ENCODE results near the gene RFT1.
A peak's percentile ranks its signal among the peaks of the same experiment; 100 is the strongest.

Gene RFT1

DNA sequence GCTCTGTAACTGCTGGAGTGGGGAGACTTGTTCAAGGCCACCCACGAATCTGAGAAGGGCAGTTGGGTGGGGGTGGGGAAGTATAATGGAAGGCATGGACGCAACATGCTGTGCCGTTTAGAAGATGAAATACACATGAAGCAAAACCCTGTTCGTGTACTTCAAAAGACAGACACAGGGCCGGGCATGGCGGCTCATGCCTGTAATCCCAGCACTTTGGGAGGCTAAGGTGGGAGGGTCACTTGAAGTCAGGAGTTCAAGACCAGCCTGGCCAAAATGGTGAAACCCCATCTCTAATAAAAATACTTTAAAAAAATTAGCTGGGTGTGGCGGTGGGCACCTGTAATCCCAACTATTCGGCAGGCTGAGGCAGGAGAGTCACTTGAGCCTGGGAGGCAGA lies 47.5 kb downstream of the RFT1 start:
- no peak for DNase-seq
- Histone ChIP-seq H2BK5ac (ENCODE audit: low read depth, low read length, poor library complexity, severe bottlenecking) (no peak overlapping the region), H3K14ac (ENCODE audit: low read length in 2 of 2) (no peak overlapping the region), H3K27ac (ENCODE audit: low read length, poor library complexity, severe bottlenecking) (no peak overlapping the region), H3K9ac (ENCODE audit: low read length) (no peak overlapping the region), H2AK5ac (ENCODE audit: low read length, severe bottlenecking) (no peak overlapping the region), H2AFZ (ENCODE audit: low read depth, low read length) (no peak overlapping the region), H3K9me3 (ENCODE audit: control insufficient read depth, low read length) (no peaks in the 10 kb centered on the region), H3K23ac (ENCODE audit: low read length in 2 of 2) (no peak overlapping the region), H3K4me2 (ENCODE audit: low read length, poor library complexity, severe bottlenecking) (no peak overlapping the region), H3K18ac (ENCODE audit: low read depth in 1 of 2, low read length in 2 of 2) (no peak overlapping the region), H4K91ac (ENCODE audit: low read length) (no peak overlapping the region), H4K8ac (ENCODE audit: low read length) (no peak overlapping the region), H3K4me3 (ENCODE audit: insufficient read depth in 1 of 2, low read depth in 1 of 2, low read length in 2 of 2) (no peak overlapping the region), H3K4ac (ENCODE audit: low read depth in 1 of 2, low read length in 2 of 2) (no peak overlapping the region), H3K27me3 (ENCODE audit: control insufficient read depth in 1 of 2, insufficient read depth in 1 of 2, low read length in 2 of 2) (peaks cover 0 to 6% of the 10 kb centered on the region in 2 experiments), H3K79me1 (replicated peaks; ENCODE audit: low read length, poor library complexity, severe bottlenecking) (no peaks in the 10 kb centered on the region), H2BK12ac (ENCODE audit: low read length in 2 of 2) (no peak overlapping the region), H3K4me1 (ENCODE audit: control insufficient read depth, insufficient read depth, low read depth, low read length) (peaks cover 11% of the 10 kb centered on the region), H2BK120ac (ENCODE audit: low read depth, low read length) (no peak overlapping the region), H2BK15ac (ENCODE audit: low read depth, poor library complexity, severe bottlenecking) (no peak overlapping the region), H3K36me3 (ENCODE audit: control insufficient read depth in 1 of 2, insufficient read depth in 2 of 2, low read depth in 1 of 2, low read length in 2 of 2) (peaks cover 0 to 5% of the 10 kb centered on the region in 2 experiments)
- WGBS, result 88% methylated on average over 6 of the region's 8 CpGs

DNA sequence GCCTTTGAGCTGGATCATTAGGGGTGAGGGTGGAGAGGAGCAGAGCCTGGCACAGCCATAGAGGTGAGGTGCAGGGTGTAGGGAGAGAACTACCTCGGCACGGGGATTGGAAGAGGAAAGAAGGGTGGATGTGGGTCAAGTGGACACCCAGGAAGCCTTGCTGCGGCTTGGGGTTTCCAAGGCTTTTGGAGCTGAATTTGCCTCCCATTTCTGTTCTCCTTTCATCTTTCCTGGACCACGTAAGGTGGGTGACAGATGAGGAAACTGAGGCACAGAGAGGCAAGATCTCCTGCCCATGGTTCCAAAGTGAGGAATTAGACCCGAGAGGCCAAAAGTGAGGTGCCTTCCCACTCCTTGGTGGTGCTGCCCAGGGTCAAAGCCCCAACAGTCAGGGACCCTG lies 48.9 kb downstream of the RFT1 start:
- Histone ChIP-seq H2BK12ac (ENCODE audit: low read length in 2 of 2) (no peak overlapping the region), H3K18ac (ENCODE audit: low read depth in 1 of 2, low read length in 2 of 2) (no peak overlapping the region), H3K14ac (ENCODE audit: low read length in 2 of 2) (no peak overlapping the region), H3K79me1 (replicated peaks; ENCODE audit: low read length, poor library complexity, severe bottlenecking) (no peaks in the 10 kb centered on the region), H3K9ac (ENCODE audit: low read length) (no peak overlapping the region), H3K36me3 (ENCODE audit: control insufficient read depth in 1 of 2, insufficient read depth in 2 of 2, low read depth in 1 of 2, low read length in 2 of 2) (peaks cover 3 to 5% of the 10 kb centered on the region in 2 experiments), H2BK15ac (ENCODE audit: low read depth, poor library complexity, severe bottlenecking) (no peak overlapping the region), H3K4me2 (ENCODE audit: low read length, poor library complexity, severe bottlenecking) (no peak overlapping the region), H2AK5ac (ENCODE audit: low read length, severe bottlenecking) (no peak overlapping the region), H3K27ac (ENCODE audit: low read length, poor library complexity, severe bottlenecking) (no peak overlapping the region), H3K4ac (ENCODE audit: low read depth in 1 of 2, low read length in 2 of 2) (no peak overlapping the region), H2AFZ (ENCODE audit: low read depth, low read length) (no peak overlapping the region), H3K4me1 (ENCODE audit: control insufficient read depth, insufficient read depth, low read depth, low read length) (peaks cover 8% of the 10 kb centered on the region), H3K27me3 (ENCODE audit: control insufficient read depth in 1 of 2, insufficient read depth in 1 of 2, low read length in 2 of 2) (peaks cover 0 to 12% of the 10 kb centered on the region in 2 experiments), H3K9me3 (ENCODE audit: control insufficient read depth, low read length) (no peaks in the 10 kb centered on the region), H3K4me3 (ENCODE audit: insufficient read depth in 1 of 2, low read depth in 1 of 2, low read length in 2 of 2) (no peak overlapping the region), H2BK5ac (ENCODE audit: low read depth, low read length, poor library complexity, severe bottlenecking) (no peak overlapping the region), H4K91ac (ENCODE audit: low read length) (no peak overlapping the region), H3K23ac (ENCODE audit: low read length in 2 of 2) (no peak overlapping the region), H2BK120ac (ENCODE audit: low read depth, low read length) (no peak overlapping the region), H4K8ac (ENCODE audit: low read length) (no peak overlapping the region)
- 91% methylated on average over 2 of the region's 5 CpGs for WGBS
- no peak for DNase-seq

DNA sequence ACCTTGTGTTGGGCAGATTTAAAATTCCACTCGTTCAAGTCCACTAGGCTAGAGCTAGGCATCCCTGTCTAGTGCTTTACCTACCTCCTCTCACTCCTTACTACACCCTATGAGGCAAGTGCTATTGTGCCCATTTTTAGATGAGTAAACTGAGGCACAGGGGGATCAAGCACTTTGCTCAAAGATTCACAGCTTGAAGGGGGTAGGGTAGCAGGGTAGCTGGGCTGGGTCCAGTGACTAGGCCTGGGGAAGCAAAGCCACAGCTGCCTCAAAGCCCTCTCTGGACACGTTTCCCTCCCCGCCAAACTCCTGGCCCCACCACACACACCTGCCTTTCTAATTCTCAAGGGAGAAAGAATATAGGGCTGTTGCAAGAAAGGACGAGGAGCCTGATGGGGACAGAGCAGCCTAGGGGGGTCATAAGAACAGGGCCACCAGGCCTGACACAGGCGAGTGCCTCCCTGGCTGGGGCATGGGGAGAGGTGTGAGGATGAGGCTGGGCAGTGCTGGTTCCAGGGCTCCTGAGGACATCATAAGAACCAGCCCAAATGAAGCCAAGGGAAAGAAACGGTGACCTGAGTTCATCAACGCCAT lies 49.5 kb downstream of the RFT1 start:
- no peak overlapping the region for H3K18ac ChIP-seq (ENCODE audit: low read depth in 1 of 2, low read length in 2 of 2)
- H2BK15ac ChIP-seq (ENCODE audit: low read depth, poor library complexity, severe bottlenecking), result no peak overlapping the region
- H3K4ac ChIP-seq (ENCODE audit: low read depth in 1 of 2, low read length in 2 of 2), result no peak overlapping the region
- H3K23ac ChIP-seq (ENCODE audit: low read length in 2 of 2), result peak overlapping the region in 1 of 2 experiments; percentile 31
- H2BK12ac ChIP-seq (ENCODE audit: low read length in 2 of 2), result no peak overlapping the region
- H3K79me1 ChIP-seq (replicated peaks; ENCODE audit: low read length, poor library complexity, severe bottlenecking), result no peaks in the 10 kb centered on the region
- H3K27ac ChIP-seq (ENCODE audit: low read length, poor library complexity, severe bottlenecking), result no peak overlapping the region
- H3K4me1 ChIP-seq (ENCODE audit: control insufficient read depth, insufficient read depth, low read depth, low read length), result peaks cover 8% of the 10 kb centered on the region
- H2AK5ac ChIP-seq (ENCODE audit: low read length, severe bottlenecking), result no peak overlapping the region
- 68% methylated on average over 5 of the region's 7 CpGs for WGBS
- peaks cover 0 to 12% of the 10 kb centered on the region in 2 experiments for H3K27me3 ChIP-seq (ENCODE audit: control insufficient read depth in 1 of 2, insufficient read depth in 1 of 2, low read length in 2 of 2)
- H3K9ac ChIP-seq (ENCODE audit: low read length), result no peak overlapping the region
- no peak overlapping the region for H3K4me3 ChIP-seq (ENCODE audit: insufficient read depth in 1 of 2, low read depth in 1 of 2, low read length in 2 of 2)
- H2BK5ac ChIP-seq (ENCODE audit: low read depth, low read length, poor library complexity, severe bottlenecking), result no peak overlapping the region
- H4K8ac ChIP-seq (ENCODE audit: low read length), result no peak overlapping the region
- H2AFZ ChIP-seq (ENCODE audit: low read depth, low read length), result no peak overlapping the region
- H3K14ac ChIP-seq (ENCODE audit: low read length in 2 of 2), result no peak overlapping the region
- H3K9me3 ChIP-seq (ENCODE audit: control insufficient read depth, low read length), result no peaks in the 10 kb centered on the region
- DNase-seq, result no peak
- no peak overlapping the region for H2BK120ac ChIP-seq (ENCODE audit: low read depth, low read length)
- no peak overlapping the region for H3K4me2 ChIP-seq (ENCODE audit: low read length, poor library complexity, severe bottlenecking)
- H4K91ac ChIP-seq (ENCODE audit: low read length), result no peak overlapping the region
- H3K36me3 ChIP-seq (ENCODE audit: control insufficient read depth in 1 of 2, insufficient read depth in 2 of 2, low read depth in 1 of 2, low read length in 2 of 2), result peaks cover 3 to 5% of the 10 kb centered on the region in 2 experiments

DNA sequence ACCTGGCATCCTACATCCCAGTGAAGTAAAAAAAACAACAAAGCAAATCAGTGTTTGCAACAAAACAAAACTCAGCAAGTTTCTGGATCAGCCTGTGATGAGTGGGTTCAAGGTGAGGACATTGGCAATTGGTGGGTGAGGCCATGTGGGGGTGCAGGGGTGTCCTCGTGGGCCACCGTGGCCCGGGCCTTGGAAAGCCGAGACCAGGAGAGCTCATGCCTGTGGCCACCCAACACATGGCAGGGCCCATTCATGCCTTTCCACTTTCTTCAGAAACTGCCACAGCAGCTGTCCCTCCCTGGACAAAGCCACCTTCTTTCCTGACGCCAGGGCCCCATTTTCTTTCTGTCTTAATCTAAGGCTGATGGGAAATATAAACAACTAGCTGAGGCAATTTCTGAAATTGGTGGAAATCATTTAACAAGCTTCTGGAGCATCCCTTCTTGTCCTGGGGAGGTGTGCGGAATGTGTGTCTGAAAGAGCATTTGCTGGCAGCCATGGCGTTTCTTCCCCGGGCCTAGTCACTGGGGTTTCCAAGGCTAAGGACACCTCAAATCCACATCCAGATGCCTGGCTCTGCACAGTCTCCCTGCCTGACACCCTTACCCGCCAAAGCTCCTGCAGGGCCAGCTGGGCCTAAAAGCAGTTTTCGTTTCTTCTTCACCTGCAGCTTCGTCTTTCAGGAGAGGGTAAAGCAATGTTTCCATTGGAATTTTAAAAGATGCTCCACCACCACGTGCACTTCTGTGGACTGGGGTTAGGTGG lies 50.3 kb downstream of the RFT1 start:
- no peak overlapping the region for H3K14ac ChIP-seq (ENCODE audit: low read length in 2 of 2)
- no peak overlapping the region for H4K91ac ChIP-seq (ENCODE audit: low read length)
- no peak overlapping the region for H2AFZ ChIP-seq (ENCODE audit: low read depth, low read length)
- H3K18ac ChIP-seq (ENCODE audit: low read depth in 1 of 2, low read length in 2 of 2), result no peak overlapping the region
- H3K4me2 ChIP-seq (ENCODE audit: low read length, poor library complexity, severe bottlenecking), result no peak overlapping the region
- no peak overlapping the region for H3K27ac ChIP-seq (ENCODE audit: low read length, poor library complexity, severe bottlenecking)
- no peak overlapping the region for H2BK12ac ChIP-seq (ENCODE audit: low read length in 2 of 2)
- H3K4ac ChIP-seq (ENCODE audit: low read depth in 1 of 2, low read length in 2 of 2), result no peak overlapping the region
- no peak overlapping the region for H2AK5ac ChIP-seq (ENCODE audit: low read length, severe bottlenecking)
- H3K4me1 ChIP-seq (ENCODE audit: control insufficient read depth, insufficient read depth, low read depth, low read length), result peaks cover 8% of the 10 kb centered on the region
- H3K9ac ChIP-seq (ENCODE audit: low read length), result no peak overlapping the region
- no peak overlapping the region for H2BK15ac ChIP-seq (ENCODE audit: low read depth, poor library complexity, severe bottlenecking)
- DNase-seq, result no peak
- H3K36me3 ChIP-seq (ENCODE audit: control insufficient read depth in 1 of 2, insufficient read depth in 2 of 2, low read depth in 1 of 2, low read length in 2 of 2), result peaks cover 0 to 3% of the 10 kb centered on the region in 2 experiments
- H3K79me1 ChIP-seq (replicated peaks; ENCODE audit: low read length, poor library complexity, severe bottlenecking), result no peaks in the 10 kb centered on the region
- no peak overlapping the region for H4K8ac ChIP-seq (ENCODE audit: low read length)
- no peaks in the 10 kb centered on the region for H3K9me3 ChIP-seq (ENCODE audit: control insufficient read depth, low read length)
- no peak overlapping the region for H3K23ac ChIP-seq (ENCODE audit: low read length in 2 of 2)
- peaks cover 0 to 12% of the 10 kb centered on the region in 2 experiments for H3K27me3 ChIP-seq (ENCODE audit: control insufficient read depth in 1 of 2, insufficient read depth in 1 of 2, low read length in 2 of 2)
- 90% methylated on average over 12 of the region's 12 CpGs for WGBS
- H2BK5ac ChIP-seq (ENCODE audit: low read depth, low read length, poor library complexity, severe bottlenecking), result no peak overlapping the region
- H3K4me3 ChIP-seq (ENCODE audit: insufficient read depth in 1 of 2, low read depth in 1 of 2, low read length in 2 of 2), result no peak overlapping the region
- no peak overlapping the region for H2BK120ac ChIP-seq (ENCODE audit: low read depth, low read length)

Data from mesenchymal stem cell (in vitro differentiated cells and primary cell).